Lower leg skin (tissue), 4 donors: ENCODE results near the gene NOTCH1. TPM values are rescaled to one million over a fixed set of nuclear protein-coding genes. Genes with fewer than 3 reads are reported as not detected.

Source experiments
- DNase-seq, 2 donors: peaks; one replicate each; pipeline ENCODE4 v3.0.0-alpha.2; 2019; ENCODE audit warnings: low spot score in 2 of 2
- H3K4me3 ChIP-seq: fragments of 200-600 bp; sonication (generic); 2 replicates; pipeline ENCODE4 v1.5.1; 2017; ENCODE audit warnings: mild to moderate bottlenecking, low read depth; ENCODE audit not compliant: poor library complexity, severe bottlenecking
- CTCF ChIP-seq, 3 donors: fragments of 450-650 bp; IDR thresholded peaks; one replicate each; pipeline ENCODE4 v1.5.1; 2016; ENCODE audit warnings: antibody characterized with exemption in 3 of 3, mild to moderate bottlenecking in 3 of 3, moderate library complexity in 2 of 3
- POLR2A ChIP-seq, 2 donors: fragments of 450-650 bp; IDR thresholded peaks; one replicate each; pipeline ENCODE4 v1.6.1; 2016 to 2017; ENCODE audit warnings: antibody characterized with exemption in 2 of 2, mild to moderate bottlenecking in 1 of 2, moderate library complexity in 1 of 2
- WGBS, 2 donors: methylation state at CpG; one replicate each; pipeline ENCODE4 v1.1.5; 2018; 5-methylcytosine and 5-hydroxymethylcytosine counted together
- intact Hi-C: fragments of 100-400 bp; cut with DNase I; formaldehyde crosslinking; loops from one replicate; pipeline ENCODE4 v1.15.0; 2023; ENCODE audit warnings: low total_unique reads
- total RNA-seq, 4 donors: library from RNA; depleted of rRNA; stranded (reverse); fragments of >200 nt; gene quantifications; one replicate each; pipeline ENCODE4 v1.1.0, GENCODE V29; 2016

NOTCH1 gene
- total RNA-seq, 4 donors from 2014 or later: 79.7 to 95.3 (median 82.8) TPM

GRCh38 chr9:136502940-136503550 lies 42.8 kb downstream of the NOTCH1 start:
- DNase-seq: no peak
- H3K4me3 ChIP-seq: no peak overlapping the region
- intact Hi-C loops: no loop called here
- 86 to 88% methylated on average over 30 to 33 of the region's 33 CpGs for WGBS, 2 donors
- TF ChIP-seq POLR2A (IDR thresholded peaks at IDR 0.05) (no peak), CTCF (IDR thresholded peaks at IDR 0.05) (no peak)

- no peak for DNase-seq
- intact Hi-C loops: no loop called here
- no peak overlapping the region for H3K4me3 ChIP-seq
- 94 to 97% methylated on average over 37 to 38 of the region's 38 CpGs for WGBS, 2 donors
- TF ChIP-seq POLR2A (IDR thresholded peaks at IDR 0.05) (no peak), CTCF (IDR thresholded peaks at IDR 0.05) (no peak)
Measured at GRCh38 chr9:136502196-136502595, 43.7 kb downstream of the NOTCH1 start.

- intact Hi-C loops: no loop called here
- no peak for TF ChIP-seq CTCF (IDR thresholded peaks at IDR 0.05)
- no peak for TF ChIP-seq POLR2A (IDR thresholded peaks at IDR 0.05)
- no peak overlapping the region for H3K4me3 ChIP-seq
- DNase-seq: no peak
- WGBS, 2 donors: 92 to 94% methylated on average over 13 to 22 of the region's 23 CpGs
Measured at GRCh38 chr9:136501686-136502085, 44.2 kb downstream of the NOTCH1 start.

GRCh38 chr9:136499935-136500910 lies 45.6 kb downstream of the NOTCH1 start:
- WGBS, 2 donors: 91 to 94% methylated on average over 43 to 46 of the region's 50 CpGs
- no peak overlapping the region for H3K4me3 ChIP-seq
- DNase-seq: no peak
- TF ChIP-seq POLR2A (IDR thresholded peaks at IDR 0.05): no peak
- TF ChIP-seq CTCF (IDR thresholded peaks at IDR 0.05): no peak
- intact Hi-C loops: no loop called here

- no peak overlapping the region for H3K4me3 ChIP-seq
- no peak for DNase-seq
- TF ChIP-seq POLR2A (IDR thresholded peaks at IDR 0.05): no peak
- TF ChIP-seq CTCF (IDR thresholded peaks at IDR 0.05): no peak
- intact Hi-C loops: no loop called here
- WGBS, 2 donors: 92 to 94% methylated on average over 37 to 38 of the region's 46 CpGs
Measured at GRCh38 chr9:136499071-136499934, 46.5 kb downstream of the NOTCH1 start.
